HepG2 (cell line): Measurements from ENCODE around the gene CNOT10. TPM values are rescaled to one million over a fixed set of nuclear protein-coding genes. Genes with fewer than 3 reads are reported as not detected.
A peak's percentile ranks its signal among the peaks of the same experiment; 100 is the strongest.

Experiments
- CENPX ChIP-seq: sonication (generic); formaldehyde crosslinking; IDR thresholded peaks from 2 replicates; pipeline ENCODE4 v1.9.0; 2021; ENCODE audit warnings: mild to moderate bottlenecking, missing genetic modification reagents, moderate library complexity
- ETS1 ChIP-seq: sonication (generic); formaldehyde crosslinking; IDR thresholded peaks from 2 replicates; pipeline ENCODE4 v1.4.0; 2020; ENCODE audit warnings: missing genetic modification reagents
- FOXA1 ChIP-seq, 2 experiments: fragments of 450-650 bp in 1 of 2; sonication (generic) in 1 of 2; formaldehyde crosslinking in 1 of 2; IDR thresholded peaks; 2 replicates each; pipeline versions ENCODE4 v1.4.0 to v1.6.1; 2016 to 2020; ENCODE audit warnings: missing genetic modification reagents in 1 of 2
- GFI1 ChIP-seq: sonication (generic); formaldehyde crosslinking; IDR thresholded peaks from 2 replicates; pipeline ENCODE4 v1.5.0; 2020; ENCODE audit warnings: missing genetic modification reagents, mild to moderate bottlenecking, borderline replicate concordance
- HDAC2 ChIP-seq: sonication (generic); formaldehyde crosslinking; IDR thresholded peaks from 2 replicates; pipeline ENCODE4 v1.4.0; 2020; ENCODE audit warnings: missing genetic modification reagents
- KDM5A ChIP-seq: fragments of 200-600 bp; sonication (generic); IDR thresholded peaks from 2 replicates; pipeline ENCODE4 v1.7.0; 2018; ENCODE audit warnings: antibody characterized with exemption, mild to moderate bottlenecking, low read length, borderline replicate concordance
- KLF16 ChIP-seq, 2 experiments: sonication (generic) in 1 of 2; formaldehyde crosslinking in 1 of 2; IDR thresholded peaks; 2 replicates each; pipeline versions ENCODE4 v1.6.1 to v1.8.0; 2016 to 2023; ENCODE audit warnings: missing genetic modification reagents in 2 of 2, missing compliant biosample characterization in 1 of 2
- NAIF1 ChIP-seq: sonication (generic); formaldehyde crosslinking; IDR thresholded peaks from 2 replicates; pipeline ENCODE4 v1.5.0; 2020; ENCODE audit warnings: mild to moderate bottlenecking, missing genetic modification reagents, borderline replicate concordance
- NFIC ChIP-seq: IDR thresholded peaks from 2 replicates; pipeline ENCODE4 v1.6.1; 2012; ENCODE audit warnings: mild to moderate bottlenecking, low read length, inconsistent platforms
- NPAS2 ChIP-seq: sonication (generic); formaldehyde crosslinking; IDR thresholded peaks from 2 replicates; pipeline ENCODE4 v1.8.0; 2022; ENCODE audit warnings: mild to moderate bottlenecking, missing genetic modification reagents, borderline replicate concordance
- PAF1 ChIP-seq: IDR thresholded peaks from 2 replicates; pipeline ENCODE4 v1.6.1; 2016; ENCODE audit warnings: missing genetic modification reagents, missing compliant biosample characterization
- RELA ChIP-seq: sonication (generic); formaldehyde crosslinking; IDR thresholded peaks from 2 replicates; pipeline ENCODE4 v1.4.0; 2020; ENCODE audit warnings: missing genetic modification reagents
- REPIN1 ChIP-seq: sonication (generic); formaldehyde crosslinking; IDR thresholded peaks from 2 replicates; pipeline ENCODE4 v1.8.0; 2022; ENCODE audit warnings: missing genetic modification reagents, low read depth, mild to moderate bottlenecking, borderline replicate concordance
- SNRNP70 ChIP-seq: fragments of 200-400 bp; formaldehyde crosslinking; IDR thresholded peaks from 2 replicates; pipeline ENCODE4 v1.6.1; 2017; ENCODE audit warnings: mild to moderate bottlenecking, low read depth, low read length, moderate library complexity
- SRY ChIP-seq: sonication (generic); formaldehyde crosslinking; IDR thresholded peaks from 2 replicates; pipeline ENCODE4 v1.8.0; 2022; ENCODE audit warnings: mild to moderate bottlenecking, missing genetic modification reagents
- ZFP37 ChIP-seq: sonication (generic); formaldehyde crosslinking; IDR thresholded peaks from 2 replicates; pipeline ENCODE4 v1.4.0; 2020; ENCODE audit warnings: missing genetic modification reagents, borderline replicate concordance
- ZNF24 ChIP-seq: fragments of 450-650 bp; IDR thresholded peaks from 2 replicates; pipeline ENCODE4 v1.6.1; 2017; ENCODE audit warnings: antibody characterized with exemption, mild to moderate bottlenecking
- ZNF276 ChIP-seq: sonication (generic); formaldehyde crosslinking; IDR thresholded peaks from 2 replicates; pipeline ENCODE4 v1.4.0; 2020; ENCODE audit warnings: mild to moderate bottlenecking, low read depth, missing genetic modification reagents
- ZNF530 ChIP-seq: sonication (generic); formaldehyde crosslinking; IDR thresholded peaks from 2 replicates; pipeline ENCODE4 v1.5.0; 2020; ENCODE audit warnings: low read depth, mild to moderate bottlenecking, missing genetic modification reagents
- ZSCAN25 ChIP-seq: sonication (generic); formaldehyde crosslinking; IDR thresholded peaks from 2 replicates; pipeline ENCODE4 v1.8.0; 2022; ENCODE audit warnings: mild to moderate bottlenecking, missing genetic modification reagents
- polyA plus RNA-seq, 8 experiments: library from polyadenylated mRNA; depleted of rRNA in 3 of 8; stranded (reverse) in 7 of 8; unstranded in 1 of 8; fragments of >200 nt; fragmentation: Illumina TruSeq in 4 of 8; extraction: Trizol in 4 of 8; gene quantifications; 2 replicates each; pipeline versions ENCODE4 v1.2.1 to v1.2.3, GENCODE V29; 2011 to 2016; ENCODE audit warnings: low read depth in 4 of 8, missing spikeins in 1 of 8, mixed read lengths in 1 of 8; ENCODE audit not compliant: insufficient read depth in 1 of 8
- total RNA-seq, 5 experiments: library from RNA; depleted of rRNA; stranded (reverse); fragments of >200 nt; fragmentation: Illumina TruSeq; extraction: Trizol; gene quantifications; 2 replicates each; pipeline ENCODE4 v1.2.3, GENCODE V29; 2016; ENCODE audit warnings: low read depth in 1 of 5
- TF ChIP-seq, protein P1 (sequence below): sonication (generic); formaldehyde crosslinking; IDR thresholded peaks from 2 replicates; pipeline ENCODE4 v1.9.0; 2021; ENCODE audit warnings: missing genetic modification reagents, borderline replicate concordance
- TF ChIP-seq, protein P2 (sequence below): sonication (generic); formaldehyde crosslinking; IDR thresholded peaks from 2 replicates; pipeline ENCODE4 v1.5.0; 2020; ENCODE audit warnings: missing genetic modification reagents
- TF ChIP-seq, protein P3 (sequence below): IDR thresholded peaks from 2 replicates; pipeline ENCODE4 v1.6.1; 2018; ENCODE audit warnings: missing genetic modification reagents, mild to moderate bottlenecking, missing compliant biosample characterization

CNOT10 gene
- total and polyA plus RNA-seq, 2 of the 13 experiments (the other 11 are each of a cell fraction or from before 2014, with no cell fraction given), result 21.2 to 34.1 TPM

DNA sequence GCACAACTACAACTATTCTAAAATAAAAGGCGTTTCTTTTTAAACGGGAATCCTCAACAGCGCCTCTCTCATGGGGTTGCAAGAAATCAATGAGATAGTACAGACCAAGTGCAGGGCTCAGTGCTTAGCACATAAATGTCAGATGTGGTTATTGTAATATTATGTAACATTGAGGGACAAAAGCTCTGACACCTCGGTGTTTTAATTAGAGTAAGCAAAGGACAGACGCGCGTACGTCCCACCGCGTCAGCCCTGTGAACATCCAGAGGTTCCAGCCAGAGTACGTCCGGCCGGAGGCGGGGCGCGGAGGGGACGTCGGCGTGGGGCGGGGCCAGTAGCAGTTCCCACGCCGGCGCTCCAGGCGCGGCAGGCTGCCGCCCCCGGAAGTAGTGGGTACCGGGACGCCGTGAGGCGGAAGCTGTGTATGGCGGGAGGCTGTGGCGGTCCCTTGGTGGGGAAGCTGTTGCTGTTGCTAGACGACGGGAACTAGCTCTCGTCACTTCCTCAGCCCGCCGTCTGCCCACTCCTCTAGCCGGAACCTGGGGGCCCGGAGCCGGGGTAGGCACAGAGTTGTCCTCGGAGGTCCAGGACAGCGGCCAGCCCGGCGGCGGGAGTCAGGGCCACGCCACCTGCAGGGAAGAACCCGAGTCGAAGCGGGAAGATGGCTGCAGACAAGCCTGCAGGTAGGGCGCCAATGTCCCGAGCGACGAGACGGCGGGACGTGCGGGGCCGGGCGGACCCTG, at the start of gene CNOT10 (continued):
- TF ChIP-seq GFI1 (CRISPR knock-in tag) (peak; percentile 81), KLF16 (CRISPR knock-in tag; IDR thresholded peaks at IDR 0.05) (peak in 1 of 2 experiments; percentile 59; a peak in 1 of 4 replicates), CENPX (CRISPR knock-in tag) (no peak), ZNF24 (no peak), NPAS2 (peak; percentile 46; the same call in 1 of the 2 replicates), FOXA1 (IDR thresholded peaks at IDR 0.05) (no peak), FOXA1 (CRISPR knock-in tag; IDR thresholded peaks at IDR 0.05) (no peak), KDM5A (no peak), SRY (CRISPR knock-in tag) (0 out of 2 replicates have a peak, but pooled peaks have one; percentile 51), ZFP37 (no peak), RELA (CRISPR knock-in tag) (no peak), NAIF1 (CRISPR knock-in tag) (peak; percentile 86), SNRNP70 (no peak), ZSCAN25 (peak; percentile 64; the same call in 1 of the 2 replicates), REPIN1 (peak; percentile 61), HDAC2 (CRISPR knock-in tag) (peak; percentile 60; the same call in 1 of the 2 replicates), ZNF530 (CRISPR knock-in tag) (no peak), PAF1 (CRISPR knock-in tag) (no peak), ETS1 (CRISPR knock-in tag) (0 out of 2 replicates have a peak, but pooled peaks have one; percentile 74), NFIC (no peak), ZNF276 (no peak)
- TF ChIP-seq, protein P1, sequence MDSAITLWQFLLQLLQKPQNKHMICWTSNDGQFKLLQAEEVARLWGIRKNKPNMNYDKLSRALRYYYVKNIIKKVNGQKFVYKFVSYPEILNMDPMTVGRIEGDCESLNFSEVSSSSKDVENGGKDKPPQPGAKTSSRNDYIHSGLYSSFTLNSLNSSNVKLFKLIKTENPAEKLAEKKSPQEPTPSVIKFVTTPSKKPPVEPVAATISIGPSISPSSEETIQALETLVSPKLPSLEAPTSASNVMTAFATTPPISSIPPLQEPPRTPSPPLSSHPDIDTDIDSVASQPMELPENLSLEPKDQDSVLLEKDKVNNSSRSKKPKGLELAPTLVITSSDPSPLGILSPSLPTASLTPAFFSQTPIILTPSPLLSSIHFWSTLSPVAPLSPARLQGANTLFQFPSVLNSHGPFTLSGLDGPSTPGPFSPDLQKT (CRISPR knock-in tag), result 0 out of 2 replicates have a peak, but pooled peaks have one; percentile 33
- TF ChIP-seq, protein P2, sequence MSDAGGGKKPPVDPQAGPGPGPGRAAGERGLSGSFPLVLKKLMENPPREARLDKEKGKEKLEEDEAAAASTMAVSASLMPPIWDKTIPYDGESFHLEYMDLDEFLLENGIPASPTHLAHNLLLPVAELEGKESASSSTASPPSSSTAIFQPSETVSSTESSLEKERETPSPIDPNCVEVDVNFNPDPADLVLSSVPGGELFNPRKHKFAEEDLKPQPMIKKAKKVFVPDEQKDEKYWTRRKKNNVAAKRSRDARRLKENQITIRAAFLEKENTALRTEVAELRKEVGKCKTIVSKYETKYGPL, result no peak; the same call in 1 of the 2 replicates
- TF ChIP-seq, protein P3, sequence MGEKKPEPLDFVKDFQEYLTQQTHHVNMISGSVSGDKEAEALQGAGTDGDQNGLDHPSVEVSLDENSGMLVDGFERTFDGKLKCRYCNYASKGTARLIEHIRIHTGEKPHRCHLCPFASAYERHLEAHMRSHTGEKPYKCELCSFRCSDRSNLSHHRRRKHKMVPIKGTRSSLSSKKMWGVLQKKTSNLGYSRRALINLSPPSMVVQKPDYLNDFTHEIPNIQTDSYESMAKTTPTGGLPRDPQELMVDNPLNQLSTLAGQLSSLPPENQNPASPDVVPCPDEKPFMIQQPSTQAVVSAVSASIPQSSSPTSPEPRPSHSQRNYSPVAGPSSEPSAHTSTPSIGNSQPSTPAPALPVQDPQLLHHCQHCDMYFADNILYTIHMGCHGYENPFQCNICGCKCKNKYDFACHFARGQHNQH (CRISPR knock-in tag), result peak; percentile 82; the same call in 1 of the 2 replicates
